COLO668 (cell line): ENCODE data around the gene PTPN9.
A peak's percentile ranks its signal among the peaks of the same experiment; 100 is the strongest.
"Not testable (repeated sequence)": the region's sequence is repeated elsewhere in the genome, so short reads cannot be mapped to it uniquely, and the experiment has no call there.

Source experiments
- DNase-seq: peaks from one replicate; lab custom pipeline; 2025; ENCODE audit not compliant: unreplicated experiment; lab: John Stamatoyannopoulos, UW

PTPN9 gene

GRCh38 chr15:75578948-75579920 lies at the start of gene PTPN9:
Gene PTPN9 (minus strand): TSS chr15:75579315. CDS start chr15:75578776, 539 bp downstream.
- DNase-seq = peak; percentile 78

GRCh38 chr15:75625542-75626347 lies 46.6 kb upstream of the PTPN9 start, which contains the start of gene SNUPN:
Gene SNUPN (minus strand): TSS chr15:75625725. CDS start chr15:75621051, 4,674 bp downstream.
- DNase-seq = peak; percentile 94

DNA sequence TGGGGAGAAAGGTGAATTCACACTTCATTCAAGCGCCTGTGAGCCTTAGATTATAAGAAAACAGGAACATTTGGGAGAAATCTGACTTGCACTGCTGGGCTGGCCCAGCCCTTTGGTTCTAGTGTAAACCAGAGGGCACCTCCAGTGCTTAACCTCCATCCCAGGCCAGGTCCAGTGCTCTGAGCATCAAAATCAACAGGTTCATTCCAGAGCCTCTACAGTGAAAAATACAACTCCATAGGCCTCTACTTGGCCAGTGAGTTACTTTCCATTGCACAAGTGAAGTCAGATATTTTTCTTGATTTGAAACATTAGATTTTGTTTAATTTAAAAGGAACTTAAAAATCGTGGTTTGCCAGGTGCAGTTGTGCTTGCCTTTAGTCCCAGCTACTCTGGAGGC lies 43.4 kb upstream of the PTPN9 start:
- DNase-seq = no peak

GRCh38 chr15:75620841-75621391 lies 41.8 kb upstream of the PTPN9 start:
- no peak for DNase-seq

DNA sequence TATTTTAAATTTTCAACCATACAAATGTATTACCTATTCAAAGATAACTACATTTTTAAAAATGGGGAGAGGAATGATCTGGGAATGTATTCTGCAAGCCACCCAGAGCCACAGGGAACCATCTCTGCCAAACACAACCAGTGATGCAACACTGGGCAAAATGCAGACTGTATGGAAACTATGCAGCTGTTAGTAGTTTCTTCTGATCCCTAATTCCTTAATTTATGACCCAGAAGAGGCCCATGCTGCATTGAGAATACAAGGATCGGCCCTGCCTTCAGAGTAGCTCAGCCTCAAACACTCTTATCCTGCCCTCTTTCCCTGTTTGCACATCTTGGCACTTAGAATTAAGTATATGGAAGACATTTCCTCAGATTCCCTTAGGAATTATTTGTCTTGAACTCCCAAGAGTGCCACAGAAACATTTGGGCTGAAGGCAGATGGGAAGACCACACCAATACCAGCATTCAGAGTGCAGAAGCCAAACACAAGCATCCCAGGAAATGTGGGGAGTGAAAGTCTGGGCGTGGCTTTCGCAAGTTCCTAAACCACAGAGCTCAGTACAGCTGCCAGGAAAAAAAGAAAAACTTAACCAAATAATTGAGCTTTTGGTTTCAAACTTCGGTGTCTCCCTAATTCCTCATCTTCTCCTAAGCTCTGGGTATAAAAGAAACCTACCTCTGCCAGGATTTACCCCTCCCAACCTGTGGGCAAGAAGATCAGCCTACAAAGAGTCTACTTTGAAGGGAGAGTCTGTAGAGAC lies 41.1 kb upstream of the PTPN9 start:
- DNase-seq = no peak

- DNase-seq = no peak
Observed at GRCh38 chr15:75616766-75617165, 37.7 kb upstream of the PTPN9 start.

- no peak for DNase-seq
Observed at GRCh38 chr15:75606711-75607699, 27.9 kb upstream of the PTPN9 start.

- no peak for DNase-seq
Observed at GRCh38 chr15:75606026-75606425, 26.9 kb upstream of the PTPN9 start.

DNA sequence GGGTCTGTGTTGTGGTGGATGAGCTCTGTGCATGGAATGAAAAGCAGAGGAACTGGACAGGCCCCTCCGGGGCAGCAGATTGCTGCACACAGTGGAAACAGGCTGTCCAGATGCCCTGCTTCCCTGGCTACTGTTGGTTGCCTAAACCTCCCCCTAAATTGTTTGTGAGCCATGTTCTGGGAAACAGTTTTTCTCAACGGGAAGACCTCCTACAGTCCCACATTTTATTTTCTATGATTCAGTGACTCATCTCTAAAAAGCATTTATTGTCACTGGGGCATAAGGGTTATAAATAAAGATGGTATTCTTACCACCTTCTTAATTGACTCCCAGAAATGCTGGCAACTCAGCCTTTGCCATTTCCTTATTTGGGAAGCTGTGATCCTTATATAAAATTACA lies 20.3 kb upstream of the PTPN9 start:
- no peak for DNase-seq

DNA sequence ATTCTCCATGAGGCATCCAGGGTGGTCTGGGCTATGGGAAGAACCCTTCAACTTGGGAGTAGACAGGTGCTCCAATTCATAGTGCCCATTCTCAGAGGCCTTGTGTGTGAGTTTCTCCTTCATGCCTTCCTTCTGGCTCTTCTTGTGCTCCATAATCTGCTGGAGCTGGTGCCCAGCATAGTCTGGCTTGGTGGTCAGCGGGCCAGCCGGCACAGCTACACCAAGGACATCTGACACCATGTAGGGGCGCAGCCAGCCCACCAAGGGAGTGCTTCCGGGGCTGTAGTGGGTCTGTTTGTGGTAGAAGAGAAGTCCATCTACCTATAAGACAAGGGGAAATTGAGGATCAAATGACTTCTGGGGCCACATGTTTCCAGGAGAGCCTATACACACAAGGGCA lies 19.2 kb upstream of the PTPN9 start:
- no peak for DNase-seq

- no peak for DNase-seq
Observed at GRCh38 chr15:75597667-75598341, 18.7 kb upstream of the PTPN9 start.

- no peak for DNase-seq
Observed at GRCh38 chr15:75596703-75597345, 17.7 kb upstream of the PTPN9 start.

DNA sequence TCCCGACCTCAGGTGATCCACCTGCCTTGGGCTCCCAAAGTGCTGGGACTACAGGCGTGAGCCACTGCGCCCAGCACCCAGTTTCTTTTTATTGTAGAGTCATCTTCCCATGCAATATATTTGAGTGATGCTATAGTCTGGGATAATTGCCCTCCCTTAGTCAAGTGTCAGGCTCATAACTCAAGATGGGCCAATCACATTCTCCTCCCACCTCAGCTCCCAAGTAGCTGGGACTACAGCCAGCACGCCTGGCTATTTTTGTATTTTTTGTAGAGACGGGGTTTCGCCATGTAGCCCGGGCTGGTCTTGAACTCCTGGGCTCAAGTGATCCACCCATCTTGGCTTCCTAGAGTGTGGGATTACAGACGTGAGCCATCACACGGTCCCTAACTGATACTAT lies 15.2 kb upstream of the PTPN9 start:
- no peak for DNase-seq

- DNase-seq = no peak
Observed at GRCh38 chr15:75591655-75592364, 12.7 kb upstream of the PTPN9 start.

DNA sequence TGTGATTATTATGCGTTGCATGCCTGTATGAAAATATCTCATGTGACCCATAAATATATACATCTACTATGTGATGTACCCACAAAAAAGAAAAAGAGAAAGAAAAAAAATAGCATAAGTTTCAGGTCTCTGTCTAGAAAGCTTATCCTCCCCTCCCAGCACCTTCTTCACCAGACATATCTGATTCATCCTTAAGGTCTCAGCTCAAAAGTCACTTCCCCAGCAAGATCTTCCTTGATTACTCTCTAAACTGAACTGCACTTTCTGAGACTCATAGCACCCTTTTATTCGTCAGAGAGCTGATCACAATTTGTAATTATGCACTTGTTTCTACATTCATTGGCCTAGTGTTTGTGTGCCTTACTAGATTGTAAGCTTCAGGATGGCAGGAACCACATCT lies 11.1 kb upstream of the PTPN9 start:
- DNase-seq = no peak

DNA sequence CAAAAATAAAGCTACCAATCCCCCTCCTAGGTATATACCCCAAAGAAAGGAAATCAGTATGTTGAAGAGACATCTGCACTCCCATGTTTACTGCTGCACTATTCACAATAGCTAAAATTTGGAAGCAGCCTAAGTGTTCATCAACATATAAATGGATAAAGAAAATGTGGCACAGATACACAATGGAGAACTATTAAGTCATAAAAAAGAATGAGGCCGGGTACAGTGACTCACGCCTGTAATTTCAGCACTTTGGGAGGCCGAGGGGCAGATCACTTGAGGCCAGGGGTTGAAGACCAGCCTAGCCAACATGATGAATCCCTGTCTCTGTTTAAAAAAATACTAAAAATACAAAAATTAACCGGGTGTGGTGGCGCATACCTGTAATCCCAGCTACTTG lies 10.0 kb upstream of the PTPN9 start:
- DNase-seq = no peak

- not testable (repeated sequence) for DNase-seq
Observed at GRCh38 chr15:75586422-75586821, 7.3 kb upstream of the PTPN9 start.

DNA sequence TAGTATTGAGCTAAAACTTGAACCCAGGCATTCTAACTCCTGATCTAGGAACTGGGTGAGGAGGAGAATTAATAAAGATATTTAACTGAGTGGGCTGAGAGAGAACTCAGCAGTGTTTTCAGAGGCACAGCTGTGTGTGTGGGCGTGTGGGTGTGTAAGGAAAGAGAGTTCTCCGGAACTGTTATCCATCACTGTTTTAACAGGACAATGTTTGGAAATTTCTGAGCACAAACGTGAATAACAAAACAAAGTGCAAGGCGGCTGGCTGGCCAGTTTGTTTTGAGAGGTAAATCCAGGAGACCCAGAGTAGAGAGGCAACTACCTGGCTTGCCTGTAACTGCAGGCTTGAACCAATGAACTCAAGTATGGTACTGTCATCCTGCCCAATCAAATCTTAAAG lies 5.0 kb upstream of the PTPN9 start:
- DNase-seq = no peak
